ENCODE measurements around the gene ARFGEF2.

GRCh38 chr20:48945840-48946514, 24.5 kb downstream of the ARFGEF2 start:
- TF ChIP-seq POLR2A (IDR thresholded peaks at IDR 0.05) (no peak), POLR2AphosphoS5 (IDR thresholded peaks at IDR 0.05; ENCODE audit: insufficient read depth in 1 of 2, low read depth in 1 of 2) (peak in 1 of 2 donors; percentile 68)
- TF ChIP-seq, protein P1, sequence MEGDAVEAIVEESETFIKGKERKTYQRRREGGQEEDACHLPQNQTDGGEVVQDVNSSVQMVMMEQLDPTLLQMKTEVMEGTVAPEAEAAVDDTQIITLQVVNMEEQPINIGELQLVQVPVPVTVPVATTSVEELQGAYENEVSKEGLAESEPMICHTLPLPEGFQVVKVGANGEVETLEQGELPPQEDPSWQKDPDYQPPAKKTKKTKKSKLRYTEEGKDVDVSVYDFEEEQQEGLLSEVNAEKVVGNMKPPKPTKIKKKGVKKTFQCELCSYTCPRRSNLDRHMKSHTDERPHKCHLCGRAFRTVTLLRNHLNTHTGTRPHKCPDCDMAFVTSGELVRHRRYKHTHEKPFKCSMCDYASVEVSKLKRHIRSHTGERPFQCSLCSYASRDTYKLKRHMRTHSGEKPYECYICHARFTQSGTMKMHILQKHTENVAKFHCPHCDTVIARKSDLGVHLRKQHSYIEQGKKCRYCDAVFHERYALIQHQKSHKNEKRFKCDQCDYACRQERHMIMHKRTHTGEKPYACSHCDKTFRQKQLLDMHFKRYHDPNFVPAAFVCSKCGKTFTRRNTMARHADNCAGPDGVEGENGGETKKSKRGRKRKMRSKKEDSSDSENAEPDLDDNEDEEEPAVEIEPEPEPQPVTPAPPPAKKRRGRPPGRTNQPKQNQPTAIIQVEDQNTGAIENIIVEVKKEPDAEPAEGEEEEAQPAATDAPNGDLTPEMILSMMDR (IDR thresholded peaks at IDR 0.05), result no peak
